Chondrocyte (in vitro differentiated cells): ENCODE measurements around the gene LGALS3BP. TPM values are rescaled to one million over a fixed set of nuclear protein-coding genes. Genes with fewer than 3 reads are reported as not detected.
"Not testable (repeated sequence)": the region's sequence is repeated elsewhere in the genome, so short reads cannot be mapped to it uniquely, and the experiment has no call there.

Source experiments
- DNase-seq: peaks from one replicate; pipeline ENCODE4 v3.0.0; 2021; ENCODE audit warnings: mixed read lengths, low spot score
- H3K27ac Mint-ChIP-seq: one replicate; pipeline ENCODE4 v1.8.0; 2021; ENCODE audit warnings: mild to moderate bottlenecking, moderate library complexity, mixed read lengths; ENCODE audit not compliant: unreplicated experiment
- H3K27me3 Mint-ChIP-seq: 2 replicates; pipeline ENCODE4 v1.8.0; 2021; ENCODE audit warnings: low read depth, mixed read lengths
- H3K36me3 Mint-ChIP-seq: 2 replicates; pipeline ENCODE4 v1.8.0; 2021; ENCODE audit warnings: low read depth, mixed read lengths
- H3K4me1 Mint-ChIP-seq: 2 replicates; pipeline ENCODE4 v1.8.0; 2021; ENCODE audit warnings: low read depth, mild to moderate bottlenecking, mixed read lengths
- H3K4me3 Mint-ChIP-seq: one replicate; pipeline ENCODE4 v1.8.0; 2021; ENCODE audit warnings: mild to moderate bottlenecking, moderate library complexity, mixed read lengths; ENCODE audit not compliant: unreplicated experiment
- H3K9me3 Mint-ChIP-seq: 2 replicates; pipeline ENCODE4 v1.8.0; 2021; ENCODE audit warnings: low read depth, mixed read lengths
- total RNA-seq: library from RNA; stranded (reverse); gene quantifications from 3 replicates; pipeline ENCODE4 v1.2.1, GENCODE V29; 2021
- TF ChIP-seq, protein P1 (sequence below): fragments of 200-600 bp; sonication (generic); IDR thresholded peaks from 2 replicates; pipeline ENCODE4 v1.5.0; 2021; ENCODE audit warnings: antibody characterized with exemption, mild to moderate bottlenecking, moderate library complexity

Gene LGALS3BP
- total RNA-seq, 1 donor from 2014 or later = 127 TPM

- Mint-ChIP-seq H3K27ac (no peak overlapping the region), H3K9me3 (no peaks in the 10 kb centered on the region), H3K27me3 (peaks cover 4% of the 10 kb centered on the region), H3K4me3 (no peak overlapping the region), H3K36me3 (peaks cover 1% of the 10 kb centered on the region), H3K4me1 (peaks cover 60% of the 10 kb centered on the region)
- TF ChIP-seq, protein P1, sequence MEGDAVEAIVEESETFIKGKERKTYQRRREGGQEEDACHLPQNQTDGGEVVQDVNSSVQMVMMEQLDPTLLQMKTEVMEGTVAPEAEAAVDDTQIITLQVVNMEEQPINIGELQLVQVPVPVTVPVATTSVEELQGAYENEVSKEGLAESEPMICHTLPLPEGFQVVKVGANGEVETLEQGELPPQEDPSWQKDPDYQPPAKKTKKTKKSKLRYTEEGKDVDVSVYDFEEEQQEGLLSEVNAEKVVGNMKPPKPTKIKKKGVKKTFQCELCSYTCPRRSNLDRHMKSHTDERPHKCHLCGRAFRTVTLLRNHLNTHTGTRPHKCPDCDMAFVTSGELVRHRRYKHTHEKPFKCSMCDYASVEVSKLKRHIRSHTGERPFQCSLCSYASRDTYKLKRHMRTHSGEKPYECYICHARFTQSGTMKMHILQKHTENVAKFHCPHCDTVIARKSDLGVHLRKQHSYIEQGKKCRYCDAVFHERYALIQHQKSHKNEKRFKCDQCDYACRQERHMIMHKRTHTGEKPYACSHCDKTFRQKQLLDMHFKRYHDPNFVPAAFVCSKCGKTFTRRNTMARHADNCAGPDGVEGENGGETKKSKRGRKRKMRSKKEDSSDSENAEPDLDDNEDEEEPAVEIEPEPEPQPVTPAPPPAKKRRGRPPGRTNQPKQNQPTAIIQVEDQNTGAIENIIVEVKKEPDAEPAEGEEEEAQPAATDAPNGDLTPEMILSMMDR = no peak
- no peak for DNase-seq
Measured at GRCh38 chr17:79022507-79022991, 42.8 kb upstream of the LGALS3BP start.

DNA sequence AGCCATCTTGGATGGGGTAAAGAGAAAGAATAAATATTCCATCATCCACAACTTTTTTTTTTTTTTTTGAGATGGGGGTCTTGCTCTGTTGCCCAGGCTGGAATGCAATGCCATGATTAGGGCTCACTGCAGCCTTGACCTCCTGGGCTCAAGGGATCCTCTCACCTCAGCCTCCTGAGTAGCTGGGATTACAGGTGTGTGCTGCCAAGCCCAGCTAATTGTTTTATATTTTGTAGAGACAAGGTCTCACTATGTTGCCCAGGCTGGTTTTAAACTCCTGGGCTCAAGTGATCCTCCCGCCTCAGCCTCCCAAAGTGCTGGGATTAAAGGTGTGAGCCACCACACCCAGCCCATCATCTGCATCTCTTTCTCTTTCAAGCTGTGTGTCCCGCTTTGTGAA lies 42.2 kb upstream of the LGALS3BP start:
- not testable (repeated sequence) for H3K36me3 Mint-ChIP-seq, DNase-seq, H3K27me3 Mint-ChIP-seq, H3K9me3 Mint-ChIP-seq, H3K4me3 Mint-ChIP-seq, H3K27ac Mint-ChIP-seq
- peaks cover 54% of the 10 kb centered on the region for H3K4me1 Mint-ChIP-seq

- TF ChIP-seq, protein P1 = no peak
- H3K27ac Mint-ChIP-seq = peak overlapping the region; percentile 88
- no peaks in the 10 kb centered on the region for H3K9me3 Mint-ChIP-seq
- H3K36me3 Mint-ChIP-seq = peaks cover 1% of the 10 kb centered on the region
- H3K4me1 Mint-ChIP-seq = peaks cover 46% of the 10 kb centered on the region
- no peak for DNase-seq
- peaks cover 4% of the 10 kb centered on the region for H3K27me3 Mint-ChIP-seq
- no peak overlapping the region for H3K4me3 Mint-ChIP-seq
Measured at GRCh38 chr17:79020631-79021301, 41.0 kb upstream of the LGALS3BP start.

DNA sequence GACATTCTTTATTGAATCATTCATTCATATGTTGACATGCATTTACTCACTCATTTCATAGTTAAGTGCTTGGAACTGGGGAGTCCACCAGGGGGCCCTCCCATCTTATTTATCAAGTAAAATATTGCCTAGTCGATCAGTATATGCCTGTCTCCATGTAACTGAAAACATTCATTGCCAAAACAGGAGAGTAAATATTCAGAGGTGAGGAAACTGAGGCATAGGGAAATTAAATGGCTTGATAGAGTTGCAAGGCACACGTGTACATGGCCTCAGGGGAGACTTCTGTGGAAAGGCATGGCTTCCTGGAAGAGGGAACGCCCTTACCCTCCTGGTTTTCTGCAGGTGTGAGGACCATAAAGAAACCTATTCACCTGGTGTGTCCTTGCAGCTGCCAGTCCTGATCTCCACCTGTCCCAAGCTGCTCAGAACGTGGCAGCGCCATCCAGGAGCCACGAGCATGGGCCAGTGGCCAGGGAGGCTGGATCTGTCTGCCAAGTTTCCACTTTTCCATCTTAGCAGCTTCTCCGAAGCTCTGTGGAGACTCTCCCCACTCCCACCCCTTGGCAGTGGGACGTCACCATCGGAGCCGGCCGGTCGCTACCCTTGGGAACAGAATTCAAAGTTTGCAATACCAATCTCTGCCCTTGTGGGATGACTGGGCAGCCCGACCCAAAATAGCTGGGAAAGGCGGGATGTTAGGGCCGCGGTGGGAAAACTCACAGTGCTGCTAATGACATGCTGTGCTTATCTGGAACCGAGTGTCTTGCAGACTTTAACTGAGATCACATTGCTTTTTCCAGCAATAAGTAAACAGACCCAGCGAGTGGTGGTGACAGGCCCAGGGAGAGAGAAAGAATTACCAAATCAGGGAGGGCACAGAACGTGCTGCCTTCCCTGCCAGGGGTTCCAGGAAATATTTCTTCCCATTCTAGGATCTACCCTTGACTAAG lies 40.2 kb upstream of the LGALS3BP start:
- TF ChIP-seq, protein P1 = peak; percentile 94
- Mint-ChIP-seq H3K4me1 (peaks cover 39% of the 10 kb centered on the region), H3K4me3 (no peak overlapping the region), H3K27ac (peak overlapping the region; percentile 88), H3K36me3 (no peaks in the 10 kb centered on the region), H3K27me3 (peaks cover 4% of the 10 kb centered on the region), H3K9me3 (no peaks in the 10 kb centered on the region)
- no peak for DNase-seq

DNA sequence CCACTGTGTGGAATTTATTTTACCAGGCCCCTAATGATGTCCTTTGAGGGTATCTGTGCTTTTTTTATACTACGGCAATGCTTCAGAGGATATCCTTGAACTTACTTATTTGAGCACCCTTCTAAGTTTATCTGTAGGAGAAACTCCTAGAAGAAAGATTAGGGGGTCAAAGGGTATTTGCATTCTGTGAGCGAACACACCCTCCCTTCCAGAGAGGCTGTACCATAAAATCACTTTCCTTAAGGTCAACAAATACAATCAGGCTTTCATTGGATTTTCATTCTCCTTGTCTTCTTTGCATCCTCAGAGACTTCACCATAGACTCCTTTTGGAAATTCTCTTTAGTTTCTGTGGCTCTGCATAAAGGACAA lies 39.5 kb upstream of the LGALS3BP start:
- Mint-ChIP-seq H3K27ac (no peak overlapping the region), H3K9me3 (peaks cover under 1% of the 10 kb centered on the region), H3K27me3 (peaks cover 4% of the 10 kb centered on the region), H3K4me3 (no peak overlapping the region), H3K36me3 (no peaks in the 10 kb centered on the region), H3K4me1 (peaks cover 35% of the 10 kb centered on the region)
- DNase-seq = no peak
- TF ChIP-seq, protein P1 = peak; percentile 7
